A549 (cell line): ENCODE measurements around the gene DYNC2I2. TPM values are rescaled to one million over a fixed set of nuclear protein-coding genes. Genes with fewer than 3 reads are reported as not detected.

ENCODE experiments used
- ATAC-seq, 2 experiments: fragments of 200-7000 bp in 1 of 2; fragments of >200 bp in 1 of 2; cut with Nextera tagmentation in 1 of 2; cut with Tn5 transposase in 1 of 2; 3 replicates each; pipeline versions ENCODE4 v1.8.0 to v1.9.1; 2018 to 2020; ENCODE audit warnings: mild to moderate bottlenecking in 1 of 2, moderate library complexity in 1 of 2
- CTCF ChIA-PET: fragments of 300-600 bp; sonication (Branson Sonifier 250); formaldehyde crosslinking; extraction: SDS; loops from one replicate; lab custom pipeline; 2021; ENCODE audit warnings: antibody characterized with exemption, inconsistent platforms; lab: Yijun Ruan, JAX
- POLR2A ChIA-PET: fragments of 350-600 bp; formaldehyde crosslinking; extraction: SDS; loops from one replicate; lab custom pipeline; 2021; ENCODE audit warnings: antibody characterized with exemption, inconsistent platforms; lab: Yijun Ruan, JAX
- DNase-seq, 2 experiments: peaks; one replicate each; pipeline versions ENCODE4 v3.0.0 to v3.0.0-alpha.2; 2011 to 2016; ENCODE audit warnings: low read depth in 1 of 2, low spot score in 1 of 2
- FAIRE-seq: peaks from 2 replicates; lab custom pipeline; 2011; peaks lifted over from hg19 to GRCh38; lab: Jason Lieb, UNC
- H3K27ac ChIP-seq, 2 experiments: fragments of >200 bp; sonication (Bioruptor Twin); formaldehyde crosslinking; 3 replicates each; pipeline ENCODE4 v1.5.1; 2016 to 2017
- H3K4me1 ChIP-seq: fragments of >200 bp; sonication (Bioruptor Twin); formaldehyde crosslinking; 3 replicates; pipeline ENCODE4 v1.6.1; 2016
- H3K4me2 ChIP-seq: fragments of >200 bp; sonication (Bioruptor Twin); formaldehyde crosslinking; 3 replicates; pipeline ENCODE4 v1.6.1; 2016
- H3K4me3 ChIP-seq: fragments of >200 bp; sonication (Bioruptor Twin); formaldehyde crosslinking; 3 replicates; pipeline ENCODE4 v1.5.1; 2016
- H3K9me3 ChIP-seq: fragments of >200 bp; sonication (Bioruptor Twin); formaldehyde crosslinking; 3 replicates; pipeline ENCODE4 v1.6.1; 2016
- ATOH8 ChIP-seq: fragments of 250-450 bp; sonication (Bioruptor Pico); IDR thresholded peaks from 2 replicates; pipeline ENCODE4 v1.5.0; 2020; ENCODE audit warnings: low read depth, mild to moderate bottlenecking, moderate library complexity
- BCL3 ChIP-seq: fragments of >200 bp; sonication (Bioruptor Twin); formaldehyde crosslinking; IDR thresholded peaks from 3 replicates; pipeline ENCODE4 v1.6.1; 2016
- BHLHE40 ChIP-seq: IDR thresholded peaks from 2 replicates; pipeline ENCODE4 v1.6.1; 2012; ENCODE audit warnings: low read depth, low read length, inconsistent platforms
- CHD2 ChIP-seq: fragments of 150-350 bp; IDR thresholded peaks from 2 replicates; pipeline ENCODE4 v1.6.1; 2014; ENCODE audit warnings: low read length; ENCODE audit not compliant: partially characterized antibody
- CHD4 ChIP-seq: fragments of 200-600 bp; sonication (generic); IDR thresholded peaks from 2 replicates; pipeline ENCODE4 v1.6.1; 2016; ENCODE audit warnings: antibody characterized with exemption, mild to moderate bottlenecking, borderline replicate concordance
- CTCF ChIP-seq: fragments of >200 bp; sonication (Bioruptor Twin); formaldehyde crosslinking; IDR thresholded peaks from 3 replicates; pipeline ENCODE4 v1.5.1; 2016
- E2F6 ChIP-seq: IDR thresholded peaks from 2 replicates; pipeline ENCODE4 v1.6.1; 2012; ENCODE audit warnings: low read depth, borderline replicate concordance
- FOSL2 ChIP-seq, 2 experiments: fragments of 450-650 bp in 1 of 2; fragments of >200 bp in 1 of 2; sonication (Bioruptor Twin) in 1 of 2; formaldehyde crosslinking; IDR thresholded peaks; 2 replicates each; pipeline versions ENCODE4 v1.5.0 to v1.6.1; 2016 to 2020; ENCODE audit warnings: mild to moderate bottlenecking in 1 of 2, moderate library complexity in 1 of 2
- HOXA7 ChIP-seq: fragments of 250-450 bp; sonication (Bioruptor Pico); IDR thresholded peaks from 2 replicates; pipeline ENCODE4 v1.5.0; 2020; ENCODE audit warnings: mild to moderate bottlenecking, moderate library complexity
- JUN ChIP-seq, 2 experiments: fragments of >200 bp; sonication (Bioruptor Twin); formaldehyde crosslinking; IDR thresholded peaks; 2 replicates in 1 of 2; 3 replicates in 1 of 2; pipeline ENCODE4 v1.6.1; 2016 to 2017
- KDM1A ChIP-seq: fragments of 200-600 bp; sonication (generic); IDR thresholded peaks from 2 replicates; pipeline ENCODE4 v1.6.1; 2016; ENCODE audit warnings: low read depth, mild to moderate bottlenecking
- MAX ChIP-seq: IDR thresholded peaks from 2 replicates; pipeline ENCODE4 v1.6.1; 2012
- MYC ChIP-seq: IDR thresholded peaks from 2 replicates; pipeline ENCODE4 v1.6.1; 2012; ENCODE audit warnings: mild to moderate bottlenecking, inconsistent platforms, low read length, improper control_type of control experiment, borderline replicate concordance
- NFE2L2 ChIP-seq: fragments of 150-350 bp; conservative IDR thresholded peaks from 2 replicates; pipeline ENCODE4 v1.6.1; 2014; ENCODE audit warnings: low read length
- NR3C1 ChIP-seq: fragments of >200 bp; sonication (Bioruptor Twin); formaldehyde crosslinking; IDR thresholded peaks from 3 replicates; pipeline ENCODE4 v1.6.1; 2017
- PBX3 ChIP-seq: IDR thresholded peaks from 2 replicates; pipeline ENCODE4 v1.6.1; 2012
- PHF8 ChIP-seq: fragments of 200-600 bp; sonication (generic); IDR thresholded peaks from 2 replicates; pipeline ENCODE4 v1.6.1; 2016; ENCODE audit warnings: low read depth, mild to moderate bottlenecking, antibody characterized with exemption, moderate library complexity, borderline replicate concordance
- POLR2A ChIP-seq: IDR thresholded peaks from 2 replicates; pipeline ENCODE4 v1.6.1; 2012; ENCODE audit warnings: mild to moderate bottlenecking, low read length
- POLR2AphosphoS2 ChIP-seq: conservative IDR thresholded peaks from 2 replicates; pipeline ENCODE4 v1.6.1; 2012; ENCODE audit warnings: low read length, improper control_type of control experiment, inconsistent platforms
- RAD21 ChIP-seq, 2 experiments: fragments of >200 bp in 1 of 2; sonication (Bioruptor Twin) in 1 of 2; formaldehyde crosslinking in 1 of 2; IDR thresholded peaks in 1 of 2; conservative IDR thresholded peaks in 1 of 2; 2 replicates in 1 of 2; 3 replicates in 1 of 2; pipeline ENCODE4 v1.6.1; 2012 to 2018; ENCODE audit warnings: inconsistent platforms in 1 of 2
- RFX5 ChIP-seq: fragments of 450-650 bp; IDR thresholded peaks from 2 replicates; pipeline ENCODE4 v1.7.1; 2014; ENCODE audit warnings: antibody characterized with exemption, mild to moderate bottlenecking, moderate library complexity
- RNF2 ChIP-seq: fragments of 200-600 bp; sonication (generic); IDR thresholded peaks from 2 replicates; pipeline ENCODE4 v1.6.1; 2016; ENCODE audit warnings: low read depth, mild to moderate bottlenecking, antibody characterized with exemption, moderate library complexity, borderline replicate concordance
- SMC3 ChIP-seq: fragments of >200 bp; sonication (Bioruptor Twin); formaldehyde crosslinking; IDR thresholded peaks from 3 replicates; pipeline ENCODE4 v1.6.1; 2018; ENCODE audit warnings: inconsistent platforms
- SREBF2 ChIP-seq: fragments of 450-650 bp; IDR thresholded peaks from 2 replicates; pipeline ENCODE4 v1.6.1; 2014; ENCODE audit warnings: mild to moderate bottlenecking, moderate library complexity
- TFCP2L1 ChIP-seq: fragments of 250-450 bp; sonication (Bioruptor Pico); IDR thresholded peaks from 2 replicates; pipeline ENCODE4 v1.5.0; 2021; ENCODE audit warnings: mild to moderate bottlenecking
- TP53 ChIP-seq: fragments of 250-450 bp; sonication (Bioruptor Pico); IDR thresholded peaks from 2 replicates; pipeline ENCODE4 v1.5.0; 2021; ENCODE audit warnings: mild to moderate bottlenecking, moderate library complexity
- ZC3H11A ChIP-seq: fragments of 450-650 bp; IDR thresholded peaks from 2 replicates; pipeline ENCODE4 v1.6.1; 2014; ENCODE audit warnings: antibody characterized with exemption, mild to moderate bottlenecking
- ZFP36 ChIP-seq: fragments of 450-650 bp; IDR thresholded peaks from 2 replicates; pipeline ENCODE4 v1.6.1; 2014; ENCODE audit warnings: borderline replicate concordance; ENCODE audit not compliant: partially characterized antibody
- WGBS: methylation state at CpG from one replicate; pipeline ENCODE4 v1.1.6; 2017; ENCODE audit errors: missing lambda C conversion rate; 5-methylcytosine and 5-hydroxymethylcytosine counted together
- polyA plus RNA-seq, 4 experiments: library from polyadenylated mRNA; depleted of rRNA in 3 of 4; stranded (reverse); fragments of >200 nt; fragmentation: RNase III in 1 of 4; extraction: RNeasy Plus Mini Kit Qiagen cat#74134 plus additional on column Dnase treatment in 1 of 4; gene quantifications; 2 replicates in 3 of 4; 3 replicates in 1 of 4; pipeline ENCODE4 v1.2.3, GENCODE V29; 2011 to 2017
- TF ChIP-seq, protein P1 (sequence below): fragments of 250-450 bp; sonication (Bioruptor Pico); IDR thresholded peaks from 2 replicates; pipeline ENCODE4 v1.5.0; 2021; ENCODE audit warnings: mild to moderate bottlenecking, moderate library complexity, borderline replicate concordance
- TF ChIP-seq, protein P2 (sequence below): fragments of 150-350 bp; IDR thresholded peaks from 2 replicates; pipeline ENCODE4 v1.6.1; 2014; ENCODE audit warnings: low read depth, mild to moderate bottlenecking, low read length

Gene DYNC2I2
- polyA plus RNA-seq, 2 of the 4 experiments (the other 2 are of a cell fraction): 57.3 to 117 TPM

GRCh38 chr9:128702445-128702948, 45.9 kb upstream of the DYNC2I2 start, which contains the start of gene PKN3:
TSS of gene PKN3 (plus strand) at chr9:128702503. CDS start at chr9:128702916, 413 bp downstream.
- Histone ChIP-seq H3K4me1 (peaks cover 9% of the 10 kb centered on the region), H3K9me3 (no peaks in the 10 kb centered on the region), H3K4me2 (peak within 1 kb of the TSS; percentile 96), H3K4me3 (peak within 1 kb of the TSS; percentile 94), H3K27ac (peak within 1 kb of the TSS; percentile 95 to 100)
- WGBS: 3% methylated on average over 13 of the region's 65 CpGs
- FAIRE-seq (no peak), DNase-seq (peak; percentile 89 to 98), ATAC-seq (peak; percentile 83 to 89)
- TF ChIP-seq PHF8 (peak; percentile 50; the same call in 1 of the 2 replicates), ZC3H11A (no peak), E2F6 (no peak), BHLHE40 (no peak), FOSL2 (IDR thresholded peaks at IDR 0.05) (no peak), FOSL2 (CRISPR knock-in tag; IDR thresholded peaks at IDR 0.05) (0 out of 2 replicates have a peak, but pooled peaks have one; percentile 13), MYC (no peak), HOXA7 (CRISPR knock-in tag) (no peak), BCL3 (no peak), TFCP2L1 (peak; percentile 48; the same call in 1 of the 2 replicates), CHD2 (peak; percentile 25), POLR2AphosphoS2 (no peak), RNF2 (no peak), KDM1A (no peak), MAX (peak; percentile 66), PBX3 (0 out of 2 replicates have a peak, but pooled peaks have one; percentile 18), TP53 (CRISPR knock-in tag) (0 out of 2 replicates have a peak, but pooled peaks have one; percentile 30), RFX5 (no peak), ATOH8 (CRISPR knock-in tag) (no peak), ZFP36 (no peak), SMC3 (peak; percentile 68; the same call in 2 of the 3 replicates), CHD4 (no peak), CTCF (peak; percentile 99), NFE2L2 (no peak), SREBF2 (no peak), POLR2A (peak; percentile 25), NR3C1 (no peak), RAD21 (conservative IDR thresholded peaks at IDR 0.05 in 1 of 2, IDR thresholded peaks at IDR 0.05 in 1 of 2) (peak; percentile 35 to 61; a peak in 4 of 5 replicates), JUN (IDR thresholded peaks at IDR 0.05) (peak; percentile 23 to 76; a peak in 3 of 5 replicates)
- TF ChIP-seq, protein P1, sequence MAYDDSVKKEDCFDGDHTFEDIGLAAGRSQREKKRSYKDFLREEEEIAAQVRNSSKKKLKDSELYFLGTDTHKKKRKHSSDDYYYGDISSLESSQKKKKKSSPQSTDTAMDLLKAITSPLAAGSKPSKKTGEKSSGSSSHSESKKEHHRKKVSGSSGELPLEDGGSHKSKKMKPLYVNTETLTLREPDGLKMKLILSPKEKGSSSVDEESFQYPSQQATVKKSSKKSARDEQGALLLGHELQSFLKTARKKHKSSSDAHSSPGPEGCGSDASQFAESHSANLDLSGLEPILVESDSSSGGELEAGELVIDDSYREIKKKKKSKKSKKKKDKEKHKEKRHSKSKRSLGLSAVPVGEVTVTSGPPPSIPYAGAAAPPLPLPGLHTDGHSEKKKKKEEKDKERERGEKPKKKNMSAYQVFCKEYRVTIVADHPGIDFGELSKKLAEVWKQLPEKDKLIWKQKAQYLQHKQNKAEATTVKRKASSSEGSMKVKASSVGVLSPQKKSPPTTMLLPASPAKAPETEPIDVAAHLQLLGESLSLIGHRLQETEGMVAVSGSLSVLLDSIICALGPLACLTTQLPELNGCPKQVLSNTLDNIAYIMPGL (CRISPR knock-in tag): peak; percentile 98
- TF ChIP-seq, protein P2, sequence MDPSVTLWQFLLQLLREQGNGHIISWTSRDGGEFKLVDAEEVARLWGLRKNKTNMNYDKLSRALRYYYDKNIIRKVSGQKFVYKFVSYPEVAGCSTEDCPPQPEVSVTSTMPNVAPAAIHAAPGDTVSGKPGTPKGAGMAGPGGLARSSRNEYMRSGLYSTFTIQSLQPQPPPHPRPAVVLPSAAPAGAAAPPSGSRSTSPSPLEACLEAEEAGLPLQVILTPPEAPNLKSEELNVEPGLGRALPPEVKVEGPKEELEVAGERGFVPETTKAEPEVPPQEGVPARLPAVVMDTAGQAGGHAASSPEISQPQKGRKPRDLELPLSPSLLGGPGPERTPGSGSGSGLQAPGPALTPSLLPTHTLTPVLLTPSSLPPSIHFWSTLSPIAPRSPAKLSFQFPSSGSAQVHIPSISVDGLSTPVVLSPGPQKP: no peak
- ChIA-PET POLR2A (interaction anchor here (0.6 to 1.0 kb wide), 5 partner anchors 11 to 68 kb away, joined by 3 to 5 read pairs (median 4); partner anchors contain the start of genes SET and ZDHHC12), CTCF (interaction anchor here (0.6 to 3.6 kb wide), 36 partner anchors 10 to 644 kb away, joined by 3 to 44 read pairs (median 4); partner anchors contain the start of gene ZER1)
